Muscle of leg (tissue), 11 donors: ENCODE results near the gene SOCS6. TPM values are rescaled to one million over a fixed set of nuclear protein-coding genes. Genes with fewer than 3 reads are reported as not detected.

Experiments
- DNase-seq: peaks from one replicate; pipeline ENCODE4 v3.0.0; 2013
- H3K27ac ChIP-seq: one replicate; pipeline ENCODE4 v1.5.1; 2013; ENCODE audit warnings: mild to moderate bottlenecking, low read length, control low read depth
- H3K27me3 ChIP-seq: one replicate; pipeline ENCODE4 v1.6.1; 2013; ENCODE audit warnings: low read length; ENCODE audit not compliant: control insufficient read depth, insufficient read depth
- H3K36me3 ChIP-seq: one replicate; pipeline ENCODE4 v1.6.1; 2013; ENCODE audit warnings: low read length; ENCODE audit not compliant: control insufficient read depth, insufficient read depth
- H3K4me1 ChIP-seq: one replicate; pipeline ENCODE4 v1.6.1; 2013; ENCODE audit warnings: low read length; ENCODE audit not compliant: control insufficient read depth, insufficient read depth
- H3K4me3 ChIP-seq: one replicate; pipeline ENCODE4 v1.5.1; 2013; ENCODE audit warnings: low read length, control low read depth
- H3K9me3 ChIP-seq: replicated peaks from 2 replicates; pipeline ENCODE4 v1.6.1; 2013; ENCODE audit warnings: low read depth, low read length; ENCODE audit not compliant: control insufficient read depth
- WGBS: methylation state at CpG from one replicate; pipeline ENCODE4 v1.1.5; 2013; ENCODE audit warnings: missing lambda C conversion rate; ENCODE audit not compliant: insufficient coverage; 5-methylcytosine and 5-hydroxymethylcytosine counted together
- polyA plus RNA-seq, 8 donors: library from polyadenylated mRNA; unstranded; fragments of 120-200 nt; gene quantifications; one replicate each; pipeline versions ENCODE4 v1.2.1 to v1.2.3, GENCODE V29; 2013; ENCODE audit warnings: inconsistent platforms in 1 of 8, low replicate concordance in 1 of 8; ENCODE audit not compliant: insufficient read length in 8 of 8, insufficient read depth in 1 of 8
- total RNA-seq: library from RNA; stranded (reverse); fragments of 120-200 nt; gene quantifications from one replicate; pipeline ENCODE4 v1.2.4, GENCODE V29; 2013

Gene SOCS6
- total and polyA plus RNA-seq, 9 donors, result 11.4 to 18.6 (median 15.0) TPM

GRCh38 chr18:70296289-70296688 is 7.4 kb downstream of the SOCS6 start:
- no peaks in the 10 kb centered on the region for H3K27me3 ChIP-seq
- peaks cover 11% of the 10 kb centered on the region for H3K4me1 ChIP-seq
- DNase-seq, result no peak
- H3K27ac ChIP-seq, result no peak overlapping the region
- H3K4me3 ChIP-seq, result no peak overlapping the region
- H3K36me3 ChIP-seq, result no peaks in the 10 kb centered on the region
- no peaks in the 10 kb centered on the region for H3K9me3 ChIP-seq
- WGBS, result 60% methylated on average over 8 of the region's 10 CpGs

DNA sequence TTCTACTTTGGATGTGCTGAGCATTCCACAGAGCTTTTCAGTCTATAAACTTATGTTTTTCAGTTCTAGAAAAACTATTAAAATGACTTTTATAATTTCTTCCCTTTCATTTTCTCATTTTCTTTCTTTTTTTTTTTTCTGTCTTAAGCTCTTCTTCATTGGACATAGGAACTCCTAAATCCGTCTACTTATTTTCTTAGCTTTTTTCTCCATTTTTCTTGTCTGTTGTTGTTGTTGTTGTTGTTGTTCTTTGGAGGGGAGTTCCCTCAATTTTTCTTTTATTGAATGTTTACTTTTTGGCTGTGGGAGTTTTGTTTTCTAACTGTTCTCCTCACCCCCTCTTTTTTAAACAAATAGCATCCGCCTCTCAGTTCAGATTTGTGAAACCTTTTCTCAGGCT is 7.9 kb downstream of the SOCS6 start:
- WGBS, result no CpG with 5 or more reads among the region's 2 CpGs
- Histone ChIP-seq H3K27me3 (no peaks in the 10 kb centered on the region), H3K4me1 (peaks cover 11% of the 10 kb centered on the region), H3K9me3 (no peaks in the 10 kb centered on the region), H3K36me3 (no peaks in the 10 kb centered on the region), H3K27ac (no peak overlapping the region), H3K4me3 (no peak overlapping the region)
- DNase-seq, result no peak

DNA sequence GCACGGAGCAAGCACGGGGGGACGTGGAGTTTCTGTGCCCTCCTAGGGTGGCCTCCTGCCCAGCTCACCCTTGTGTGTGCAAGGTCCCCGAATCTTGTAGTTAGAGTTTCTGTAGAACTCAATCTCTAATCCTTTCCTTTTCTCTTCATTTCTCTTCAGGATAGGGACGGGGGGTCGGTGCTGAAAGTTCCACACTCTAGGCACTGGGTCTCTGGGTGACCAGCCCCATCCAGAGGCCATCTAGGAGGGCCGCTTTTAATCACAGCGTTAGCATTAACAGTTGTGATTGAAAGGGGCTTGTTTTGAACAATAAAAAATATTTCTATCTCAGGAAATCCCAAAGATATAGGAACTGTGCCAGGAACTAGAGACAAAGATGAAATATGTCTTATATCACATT is 10.5 kb downstream of the SOCS6 start:
- no peak overlapping the region for H3K27ac ChIP-seq
- no peak overlapping the region for H3K4me3 ChIP-seq
- DNase-seq, result no peak
- H3K27me3 ChIP-seq, result no peaks in the 10 kb centered on the region
- H3K36me3 ChIP-seq, result no peaks in the 10 kb centered on the region
- no peaks in the 10 kb centered on the region for H3K9me3 ChIP-seq
- H3K4me1 ChIP-seq, result peaks cover 3% of the 10 kb centered on the region
- WGBS, result 100% methylated on average over 3 of the region's 8 CpGs

DNA sequence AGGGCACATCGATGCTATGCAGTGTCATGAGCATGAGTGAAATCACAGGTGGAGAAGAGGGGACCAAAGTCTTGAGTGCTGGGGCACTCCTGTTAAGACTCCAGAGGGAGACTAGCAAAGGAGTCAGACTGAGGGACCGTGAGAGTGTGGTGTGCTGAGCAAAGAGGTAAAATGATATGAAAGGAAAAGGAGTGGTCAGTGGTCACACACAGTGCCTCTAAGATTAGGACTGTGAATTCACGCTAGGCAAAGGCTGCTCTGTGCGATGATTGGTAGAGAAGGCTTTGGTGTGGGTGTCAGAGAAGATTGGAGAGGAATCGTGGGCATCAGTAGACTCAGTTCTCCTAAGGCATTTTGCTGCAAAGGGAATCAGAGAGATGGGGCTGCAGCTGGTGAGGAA is 12.8 kb downstream of the SOCS6 start:
- H3K4me1 ChIP-seq, result no peaks in the 10 kb centered on the region
- H3K4me3 ChIP-seq, result no peak overlapping the region
- no peaks in the 10 kb centered on the region for H3K9me3 ChIP-seq
- no peak for DNase-seq
- no peak overlapping the region for H3K27ac ChIP-seq
- no peaks in the 10 kb centered on the region for H3K36me3 ChIP-seq
- 94% methylated on average over 5 of the region's 5 CpGs for WGBS
- no peaks in the 10 kb centered on the region for H3K27me3 ChIP-seq

- Histone ChIP-seq H3K4me1 (no peaks in the 10 kb centered on the region), H3K9me3 (no peaks in the 10 kb centered on the region), H3K36me3 (no peaks in the 10 kb centered on the region), H3K27ac (no peak overlapping the region), H3K4me3 (no peak overlapping the region), H3K27me3 (no peaks in the 10 kb centered on the region)
- DNase-seq, result no peak
- no CpG with 5 or more reads among the region's 1 CpG for WGBS
Measured at GRCh38 chr18:70308555-70309294, 19.9 kb downstream of the SOCS6 start.

- H3K4me3 ChIP-seq, result no peak overlapping the region
- 100% methylated on average over 1 of the region's 6 CpGs for WGBS
- DNase-seq, result no peak
- H3K4me1 ChIP-seq, result no peaks in the 10 kb centered on the region
- H3K9me3 ChIP-seq, result no peaks in the 10 kb centered on the region
- no peak overlapping the region for H3K27ac ChIP-seq
- H3K27me3 ChIP-seq, result no peaks in the 10 kb centered on the region
- H3K36me3 ChIP-seq, result no peaks in the 10 kb centered on the region
Measured at GRCh38 chr18:70310560-70311320, 21.9 kb downstream of the SOCS6 start.

DNA sequence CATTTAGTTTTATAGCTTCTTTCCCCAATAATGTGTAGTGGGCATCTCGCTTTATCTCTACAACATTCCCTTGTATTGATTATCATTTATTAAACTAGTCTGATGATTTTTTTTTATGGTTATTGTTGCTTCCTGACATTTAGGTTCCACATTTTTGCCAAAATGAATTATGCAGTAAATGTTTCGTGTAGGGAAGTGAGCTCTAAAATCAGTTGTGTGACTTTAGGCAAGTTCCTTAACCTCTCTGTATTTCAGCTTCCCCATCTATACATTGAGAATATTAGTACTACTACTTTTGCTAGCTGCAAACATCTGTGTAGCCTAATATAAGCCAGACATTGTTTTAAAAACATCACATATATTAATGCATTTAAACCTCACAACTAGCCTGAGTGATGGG is 22.9 kb downstream of the SOCS6 start:
- Histone ChIP-seq H3K4me1 (no peaks in the 10 kb centered on the region), H3K4me3 (no peak overlapping the region), H3K9me3 (no peaks in the 10 kb centered on the region), H3K36me3 (no peaks in the 10 kb centered on the region), H3K27ac (no peak overlapping the region), H3K27me3 (no peaks in the 10 kb centered on the region)
- no CpG with 5 or more reads among the region's 2 CpGs for WGBS
- DNase-seq, result no peak

- H3K4me1 ChIP-seq, result no peaks in the 10 kb centered on the region
- no CpG with 5 or more reads among the region's 3 CpGs for WGBS
- H3K27me3 ChIP-seq, result no peaks in the 10 kb centered on the region
- no peak for DNase-seq
- H3K36me3 ChIP-seq, result no peaks in the 10 kb centered on the region
- H3K27ac ChIP-seq, result no peak overlapping the region
- H3K9me3 ChIP-seq, result no peaks in the 10 kb centered on the region
- H3K4me3 ChIP-seq, result no peak overlapping the region
Measured at GRCh38 chr18:70313640-70314039, 24.8 kb downstream of the SOCS6 start.

DNA sequence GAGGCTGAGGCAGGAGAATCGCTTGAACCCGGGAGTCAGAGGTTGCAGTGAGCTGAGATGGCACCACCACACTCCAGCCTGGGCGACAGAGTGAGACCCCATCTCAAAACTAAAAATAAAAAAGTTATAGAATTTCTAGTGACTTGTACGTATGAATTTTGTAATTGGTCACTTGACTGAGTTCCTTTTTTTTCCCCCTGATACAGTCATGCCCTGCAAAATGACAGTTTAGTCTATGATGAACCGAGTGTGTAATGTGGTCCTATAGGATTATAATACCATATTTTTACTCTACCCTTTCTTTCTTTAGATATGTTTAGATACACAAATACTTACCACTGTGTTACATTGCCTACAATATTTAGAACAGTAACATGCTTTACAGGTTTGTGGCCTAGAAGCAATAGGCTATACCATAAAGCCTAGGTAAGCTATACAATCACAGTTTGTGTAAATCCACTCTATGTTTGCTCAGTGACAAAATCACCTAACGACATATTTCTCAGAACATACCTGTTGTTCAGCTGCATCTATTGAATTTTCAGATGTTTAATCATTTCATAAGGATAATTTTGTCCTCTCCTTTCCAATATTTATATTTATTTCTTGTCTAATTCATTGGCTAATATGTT is 25.4 kb downstream of the SOCS6 start:
- DNase-seq, result no peak
- H3K4me3 ChIP-seq, result no peak overlapping the region
- no peak overlapping the region for H3K27ac ChIP-seq
- no peaks in the 10 kb centered on the region for H3K9me3 ChIP-seq
- WGBS, result no CpG with 5 or more reads among the region's 6 CpGs
- no peaks in the 10 kb centered on the region for H3K36me3 ChIP-seq
- no peaks in the 10 kb centered on the region for H3K27me3 ChIP-seq
- no peaks in the 10 kb centered on the region for H3K4me1 ChIP-seq

GRCh38 chr18:70319187-70319586 is 30.3 kb downstream of the SOCS6 start:
- no peak for DNase-seq
- Histone ChIP-seq H3K9me3 (no peaks in the 10 kb centered on the region), H3K36me3 (no peaks in the 10 kb centered on the region), H3K27ac (no peak overlapping the region), H3K4me3 (no peak overlapping the region), H3K4me1 (no peaks in the 10 kb centered on the region), H3K27me3 (no peaks in the 10 kb centered on the region)
- no CpG with 5 or more reads among the region's 4 CpGs for WGBS
